ENCODE results near the gene ARHGAP21. TPM values are rescaled to one million over a fixed set of nuclear protein-coding genes. Genes with fewer than 3 reads are reported as not detected.

ARHGAP21 gene
- total and polyA plus RNA-seq, 9 of the 15 experiments (the other 6 are each of a cell fraction or from before 2014, with no cell fraction given), result 13.6 to 145 (median 60.8) TPM

DNA sequence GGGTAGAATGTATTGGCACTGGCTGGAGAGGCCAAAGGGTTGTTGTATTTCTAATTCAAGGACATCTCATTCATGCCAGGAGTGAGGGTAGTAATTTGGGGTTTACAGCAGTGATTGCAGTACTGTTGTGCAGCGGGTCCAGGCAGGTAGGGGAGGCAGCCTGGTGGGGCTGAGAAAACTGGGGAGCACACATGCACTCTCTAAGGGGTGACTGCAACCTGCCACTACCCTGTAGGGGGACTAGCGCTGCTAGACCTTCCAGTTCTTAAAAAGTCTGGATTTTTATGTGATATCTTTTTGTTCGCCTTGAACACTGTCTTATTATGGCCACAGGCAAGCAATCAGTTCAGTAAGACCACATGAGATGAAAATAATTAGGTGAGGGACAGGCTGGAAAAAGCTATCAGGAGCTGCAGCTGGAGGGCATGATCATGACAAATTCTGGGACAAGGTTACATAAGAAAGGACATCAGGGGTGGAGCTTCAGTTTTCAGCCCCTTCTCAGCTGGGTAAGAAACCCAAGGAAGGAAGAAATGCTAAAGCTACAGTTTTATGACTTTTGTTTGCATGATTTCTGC, 149.0 kb downstream of the ARHGAP21 start (continued):
- TF ChIP-seq, protein P1, sequence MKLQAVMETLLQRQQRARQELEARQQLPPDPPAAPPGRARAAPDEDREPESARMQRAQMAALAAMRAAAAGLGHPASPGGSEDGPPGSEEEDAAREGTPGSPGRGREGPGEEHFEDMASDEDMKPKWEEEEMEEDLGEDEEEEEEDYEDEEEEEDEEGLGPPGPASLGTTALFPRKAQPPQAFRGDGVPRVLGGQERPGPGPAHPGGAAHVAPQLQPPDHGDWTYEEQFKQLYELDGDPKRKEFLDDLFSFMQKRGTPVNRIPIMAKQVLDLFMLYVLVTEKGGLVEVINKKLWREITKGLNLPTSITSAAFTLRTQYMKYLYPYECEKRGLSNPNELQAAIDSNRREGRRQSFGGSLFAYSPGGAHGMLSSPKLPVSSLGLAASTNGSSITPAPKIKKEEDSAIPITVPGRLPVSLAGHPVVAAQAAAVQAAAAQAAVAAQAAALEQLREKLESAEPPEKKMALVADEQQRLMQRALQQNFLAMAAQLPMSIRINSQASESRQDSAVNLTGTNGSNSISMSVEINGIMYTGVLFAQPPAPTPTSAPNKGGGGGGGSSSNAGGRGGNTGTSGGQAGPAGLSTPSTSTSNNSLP (IDR thresholded peaks at IDR 0.05; ENCODE audit: borderline replicate concordance, low read depth, low read length), result no peak
- TF ChIP-seq GTF2E2 (tag; IDR thresholded peaks at IDR 0.05), result no peak
- no peak for TF ChIP-seq ZSCAN29 (IDR thresholded peaks at IDR 0.05)
- no peak for TF ChIP-seq KAT7 (CRISPR knock-in tag; IDR thresholded peaks at IDR 0.05; ENCODE audit: borderline replicate concordance)
- TF ChIP-seq ERF (CRISPR knock-in tag; IDR thresholded peaks at IDR 0.05), result no peak
- TF ChIP-seq, protein P2, sequence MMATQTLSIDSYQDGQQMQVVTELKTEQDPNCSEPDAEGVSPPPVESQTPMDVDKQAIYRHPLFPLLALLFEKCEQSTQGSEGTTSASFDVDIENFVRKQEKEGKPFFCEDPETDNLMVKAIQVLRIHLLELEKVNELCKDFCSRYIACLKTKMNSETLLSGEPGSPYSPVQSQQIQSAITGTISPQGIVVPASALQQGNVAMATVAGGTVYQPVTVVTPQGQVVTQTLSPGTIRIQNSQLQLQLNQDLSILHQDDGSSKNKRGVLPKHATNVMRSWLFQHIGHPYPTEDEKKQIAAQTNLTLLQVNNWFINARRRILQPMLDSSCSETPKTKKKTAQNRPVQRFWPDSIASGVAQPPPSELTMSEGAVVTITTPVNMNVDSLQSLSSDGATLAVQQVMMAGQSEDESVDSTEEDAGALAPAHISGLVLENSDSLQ (IDR thresholded peaks at IDR 0.05), result peak; percentile 63
- TF ChIP-seq NFE2L1 (tag; IDR thresholded peaks at IDR 0.05; ENCODE audit: borderline replicate concordance, low read depth), result no peak
- TF ChIP-seq, protein P3, sequence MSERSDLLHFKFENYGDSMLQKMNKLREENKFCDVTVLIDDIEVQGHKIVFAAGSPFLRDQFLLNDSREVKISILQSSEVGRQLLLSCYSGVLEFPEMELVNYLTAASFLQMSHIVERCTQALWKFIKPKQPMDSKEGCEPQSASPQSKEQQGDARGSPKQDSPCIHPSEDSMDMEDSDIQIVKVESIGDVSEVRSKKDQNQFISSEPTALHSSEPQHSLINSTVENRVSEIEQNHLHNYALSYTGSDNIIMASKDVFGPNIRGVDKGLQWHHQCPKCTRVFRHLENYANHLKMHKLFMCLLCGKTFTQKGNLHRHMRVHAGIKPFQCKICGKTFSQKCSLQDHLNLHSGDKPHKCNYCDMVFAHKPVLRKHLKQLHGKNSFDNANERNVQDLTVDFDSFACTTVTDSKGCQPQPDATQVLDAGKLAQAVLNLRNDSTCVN (CRISPR knock-in tag; IDR thresholded peaks at IDR 0.05), result no peak
- no peak for TF ChIP-seq PHB2 (IDR thresholded peaks at IDR 0.05; ENCODE audit: low read depth)
- no peak for TF ChIP-seq CBX1 (IDR thresholded peaks at IDR 0.05; ENCODE audit: low read depth)
- TF ChIP-seq POLR2A (conservative IDR thresholded peaks at IDR 0.05), result no peak
- TF ChIP-seq ZNF507 (tag; conservative IDR thresholded peaks at IDR 0.05), result no peak
- no peak for TF ChIP-seq BRF1 (IDR thresholded peaks at IDR 0.05; ENCODE audit: borderline replicate concordance, extremely low read depth, insufficient read length)
- TF ChIP-seq CEBPB (tag; IDR thresholded peaks at IDR 0.05), result no peak
- peak; percentile 59 for TF ChIP-seq CBFA2T3 (IDR thresholded peaks at IDR 0.05)
- TF ChIP-seq HDAC8 (tag; IDR thresholded peaks at IDR 0.05), result no peak
- no peak for TF ChIP-seq ATF1 (CRISPR knock-in tag; IDR thresholded peaks at IDR 0.05)
- TF ChIP-seq ATF1 (tag; IDR thresholded peaks at IDR 0.05), result no peak
- TF ChIP-seq, protein P4, sequence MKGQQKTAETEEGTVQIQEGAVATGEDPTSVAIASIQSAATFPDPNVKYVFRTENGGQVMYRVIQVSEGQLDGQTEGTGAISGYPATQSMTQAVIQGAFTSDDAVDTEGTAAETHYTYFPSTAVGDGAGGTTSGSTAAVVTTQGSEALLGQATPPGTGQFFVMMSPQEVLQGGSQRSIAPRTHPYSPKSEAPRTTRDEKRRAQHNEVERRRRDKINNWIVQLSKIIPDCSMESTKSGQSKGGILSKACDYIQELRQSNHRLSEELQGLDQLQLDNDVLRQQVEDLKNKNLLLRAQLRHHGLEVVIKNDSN (CRISPR knock-in tag; IDR thresholded peaks at IDR 0.05), result no peak
- TF ChIP-seq RBBP5 (IDR thresholded peaks at IDR 0.05; ENCODE audit: borderline replicate concordance, insufficient read depth, low read length, poor library complexity, severe bottlenecking), result no peak
- no peak for TF ChIP-seq SP1 (CRISPR knock-in tag; IDR thresholded peaks at IDR 0.05)
- TF ChIP-seq FOSL1 (tag; conservative IDR thresholded peaks at IDR 0.05), result peak; percentile 35; the same call in 1 of the 2 replicates
- no peak for TF ChIP-seq CTBP1 (IDR thresholded peaks at IDR 0.05; ENCODE audit: borderline replicate concordance)
- no peak for TF ChIP-seq HNRNPK (IDR thresholded peaks at IDR 0.05; ENCODE audit: low read depth, low read length, poor library complexity, severe bottlenecking)
